H9 (cell line): ENCODE results near the gene UPF3A. TPM values are rescaled to one million over a fixed set of nuclear protein-coding genes. Genes with fewer than 3 reads are reported as not detected.

Experiments used
- DNase-seq: peaks from one replicate; pipeline ENCODE4 v3.0.0-alpha.2; 2017
- H2AFZ ChIP-seq: one replicate; pipeline ENCODE4 v1.6.1; 2013; ENCODE audit warnings: mild to moderate bottlenecking, low read length, control low read depth, moderate library complexity
- H2AK5ac ChIP-seq: 2 replicates; pipeline ENCODE4 v1.6.1; 2013; ENCODE audit warnings: low read length, control low read depth, mixed read lengths; ENCODE audit not compliant: insufficient read length
- H2BK120ac ChIP-seq: one replicate; pipeline ENCODE4 v1.6.1; 2013; ENCODE audit warnings: low read depth, mild to moderate bottlenecking, low read length, control low read depth, inconsistent platforms; ENCODE audit not compliant: poor library complexity, severe bottlenecking
- H2BK12ac ChIP-seq: 2 replicates; pipeline ENCODE4 v1.6.1; 2013; ENCODE audit warnings: low read length, control low read depth, mixed read lengths, low read depth; ENCODE audit not compliant: insufficient read length
- H2BK15ac ChIP-seq: 2 replicates; pipeline ENCODE4 v1.6.1; 2013; ENCODE audit warnings: low read depth, low read length, control low read depth
- H2BK20ac ChIP-seq: one replicate; pipeline ENCODE4 v1.6.1; 2013; ENCODE audit warnings: low read depth, mild to moderate bottlenecking, low read length, control low read depth, inconsistent platforms; ENCODE audit not compliant: poor library complexity, severe bottlenecking
- H2BK5ac ChIP-seq: 2 replicates; pipeline ENCODE4 v1.6.1; 2013; ENCODE audit warnings: low read length, control low read depth, mixed read lengths; ENCODE audit not compliant: insufficient read length
- H3K14ac ChIP-seq: 2 replicates; pipeline ENCODE4 v1.6.1; 2013; ENCODE audit warnings: low read length, control low read depth; ENCODE audit not compliant: insufficient read depth
- H3K18ac ChIP-seq: 2 replicates; pipeline ENCODE4 v1.6.1; 2013; ENCODE audit warnings: low read depth, mild to moderate bottlenecking, mixed read lengths, low read length, control low read depth; ENCODE audit not compliant: insufficient read length
- H3K23ac ChIP-seq: 2 replicates; pipeline ENCODE4 v1.6.1; 2013; ENCODE audit warnings: low read length, control low read depth, mixed read lengths, low read depth; ENCODE audit not compliant: insufficient read length
- H3K23me2 ChIP-seq: 2 replicates; pipeline ENCODE4 v1.6.1; 2013; ENCODE audit warnings: low read depth, mild to moderate bottlenecking, mixed read lengths, low read length, control low read depth; ENCODE audit not compliant: insufficient read length, poor library complexity, severe bottlenecking
- H3K27ac ChIP-seq: 2 replicates; pipeline ENCODE4 v1.5.1; 2013; ENCODE audit warnings: low read length, control low read depth, mixed read lengths, low read depth; ENCODE audit not compliant: insufficient read length
- H3K27me3 ChIP-seq: 2 replicates; pipeline ENCODE4 v1.6.1; 2013; ENCODE audit warnings: low read length, control low read depth, inconsistent platforms; ENCODE audit not compliant: insufficient read depth
- H3K4ac ChIP-seq: 2 replicates; pipeline ENCODE4 v1.6.1; 2013; ENCODE audit warnings: low read depth, mild to moderate bottlenecking, control low read depth, inconsistent platforms, low read length, moderate library complexity
- H3K4me1 ChIP-seq: 2 replicates; pipeline ENCODE4 v1.6.1; 2013; ENCODE audit warnings: low read length, control low read depth, inconsistent platforms; ENCODE audit not compliant: insufficient read depth
- H3K4me2 ChIP-seq: 2 replicates; pipeline ENCODE4 v1.6.1; 2013; ENCODE audit warnings: low read length, control low read depth, mixed read lengths; ENCODE audit not compliant: insufficient read length, insufficient read depth
- H3K56ac ChIP-seq: 2 replicates; pipeline ENCODE4 v1.6.1; 2013; ENCODE audit warnings: low read depth, mild to moderate bottlenecking, mixed read lengths, low read length, control low read depth; ENCODE audit not compliant: insufficient read length
- H3K79me1 ChIP-seq: 2 replicates; pipeline ENCODE4 v1.6.1; 2013; ENCODE audit warnings: low read depth, mild to moderate bottlenecking, moderate library complexity, low read length, control low read depth, inconsistent platforms; ENCODE audit not compliant: insufficient read depth, poor library complexity, severe bottlenecking
- H3K79me2 ChIP-seq: 2 replicates; pipeline ENCODE4 v1.6.1; 2013; ENCODE audit warnings: low read length, control low read depth, inconsistent platforms; ENCODE audit not compliant: insufficient read depth
- H3K9ac ChIP-seq: 2 replicates; pipeline ENCODE4 v1.6.1; 2013; ENCODE audit warnings: low read length, control low read depth, mixed read lengths; ENCODE audit not compliant: insufficient read length; ENCODE audit errors: extremely low read depth
- H3K9me3 ChIP-seq: one replicate; pipeline ENCODE4 v1.6.1; 2013; ENCODE audit warnings: low read depth, low read length, inconsistent platforms; ENCODE audit not compliant: control insufficient read depth
- H3T11ph ChIP-seq: one replicate; pipeline ENCODE4 v1.6.1; 2013; ENCODE audit warnings: mild to moderate bottlenecking, low read length, control low read depth, inconsistent platforms
- H4K20me1 ChIP-seq: one replicate; pipeline ENCODE4 v1.6.1; 2013; ENCODE audit not compliant: control insufficient read depth, insufficient read length, insufficient read depth
- H4K5ac ChIP-seq: 2 replicates; pipeline ENCODE4 v1.6.1; 2013; ENCODE audit warnings: low read depth, mild to moderate bottlenecking, mixed read lengths, low read length, control low read depth; ENCODE audit not compliant: insufficient read length
- H4K8ac ChIP-seq: replicated peaks from 2 replicates; pipeline ENCODE4 v1.6.1; 2013; ENCODE audit warnings: low read length, control low read depth, mixed read lengths, low read depth; ENCODE audit not compliant: insufficient read length
- H4K91ac ChIP-seq: 2 replicates; pipeline ENCODE4 v1.6.1; 2013; ENCODE audit warnings: low read depth, mild to moderate bottlenecking, moderate library complexity, mixed read lengths, low read length, control low read depth; ENCODE audit not compliant: insufficient read length
- H3K27ac Mint-ChIP-seq, 3 experiments: 2 replicates in 2 of 3; 3 replicates in 1 of 3; pipeline ENCODE4 v1.8.0; 2020 to 2021; ENCODE audit warnings: mixed read lengths in 3 of 3, mild to moderate bottlenecking in 1 of 3, moderate library complexity in 1 of 3
- H3K27me3 Mint-ChIP-seq: 2 replicates; pipeline ENCODE4 v1.8.0; 2021; ENCODE audit warnings: low read depth, mild to moderate bottlenecking, moderate library complexity, mixed read lengths
- H3K36me3 Mint-ChIP-seq, 3 experiments: 2 replicates in 2 of 3; 3 replicates in 1 of 3; pipeline ENCODE4 v1.8.0; 2020 to 2021; ENCODE audit warnings: low read depth in 3 of 3, mixed read lengths in 3 of 3; ENCODE audit not compliant: insufficient read depth in 1 of 3
- H3K4me1 Mint-ChIP-seq, 2 experiments: 2 replicates each; pipeline ENCODE4 v1.8.0; 2020; ENCODE audit warnings: mixed read lengths in 2 of 2
- H3K4me3 Mint-ChIP-seq, 2 experiments: 2 replicates in 1 of 2; 3 replicates in 1 of 2; pipeline ENCODE4 v1.8.0; 2020 to 2021; ENCODE audit warnings: mild to moderate bottlenecking in 2 of 2, mixed read lengths in 2 of 2, moderate library complexity in 1 of 2
- H3K9me3 Mint-ChIP-seq, 2 experiments: 2 replicates in 1 of 2; 3 replicates in 1 of 2; pipeline ENCODE4 v1.8.0; 2020; ENCODE audit warnings: mild to moderate bottlenecking in 2 of 2, mixed read lengths in 2 of 2, moderate library complexity in 1 of 2
- CTCF ChIP-seq: fragments of 200-600 bp; sonication (generic); conservative IDR thresholded peaks from 3 replicates; pipeline ENCODE4 v1.8.0; 2021; ENCODE audit warnings: antibody characterized with exemption, mild to moderate bottlenecking
- WGBS: extraction: QIAGEN DNeasy Blood & Tissue Kit; methylation state at CpG from one replicate; pipeline ENCODE4 v1.1.7; 2013; ENCODE audit warnings: missing lambda C conversion rate, low lambda C conversion rate, mixed read lengths; ENCODE audit not compliant: insufficient read length; ENCODE audit errors: extremely low coverage; 5-methylcytosine and 5-hydroxymethylcytosine counted together
- total RNA-seq: library from RNA; stranded (reverse); gene quantifications from 2 replicates; pipeline ENCODE4 v1.2.1, GENCODE V29; 2021

The UPF3A gene
- total RNA-seq, 1 experiment from 2014 or later: 81.8 TPM

GRCh38 chr13:114259974-114260373 is 21.4 kb upstream of the UPF3A start:
- no peak overlapping the region for H2AK5ac ChIP-seq
- no peak overlapping the region for H3T11ph ChIP-seq
- no peak for DNase-seq
- no peak overlapping the region for H3K18ac ChIP-seq
- no CpG with 5 or more reads among the region's 4 CpGs for WGBS
- H3K27me3 ChIP-seq: no peaks in the 10 kb centered on the region
- Mint-ChIP-seq H3K36me3 (peaks cover 42 to 87% (median 77%) of the 10 kb centered on the region in 3 experiments; a peak in 6 of 7 replicates), H3K4me3 (no peak overlapping the region), H3K27me3 (no peaks in the 10 kb centered on the region; the same call in 1 of the 2 replicates), H3K27ac (no peak overlapping the region), H3K4me1 (peaks cover 18 to 24% of the 10 kb centered on the region in 2 experiments), H3K9me3 (no peaks in the 10 kb centered on the region)
- H3K4me1 ChIP-seq: no peaks in the 10 kb centered on the region
- no peak for TF ChIP-seq CTCF
- no peaks in the 10 kb centered on the region for H3K23me2 ChIP-seq
- H2BK120ac ChIP-seq: no peak overlapping the region
- no peak overlapping the region for H3K9ac ChIP-seq
- no peaks in the 10 kb centered on the region for H3K79me1 ChIP-seq
- H2BK12ac ChIP-seq: no peak overlapping the region
- no peak overlapping the region for H2BK15ac ChIP-seq
- H4K91ac ChIP-seq: no peak overlapping the region
- no peak overlapping the region for H4K8ac ChIP-seq
- H3K14ac ChIP-seq: no peak overlapping the region
- H2BK20ac ChIP-seq: no peak overlapping the region
- no peak overlapping the region for H2AFZ ChIP-seq
- no peak overlapping the region for H3K23ac ChIP-seq
- H2BK5ac ChIP-seq: no peak overlapping the region
- no peak overlapping the region for H3K4ac ChIP-seq
- H4K20me1 ChIP-seq: no peaks in the 10 kb centered on the region
- no peak overlapping the region for H3K27ac ChIP-seq
- no peak overlapping the region for H4K5ac ChIP-seq
- H3K4me2 ChIP-seq: no peak overlapping the region
- H3K9me3 ChIP-seq: no peaks in the 10 kb centered on the region
- no peaks in the 10 kb centered on the region for H3K79me2 ChIP-seq
- H3K56ac ChIP-seq: no peak overlapping the region
